Nephron (organoid): ENCODE data around the gene BCL2L13.
"Not testable (repeated sequence)": the region's sequence is repeated elsewhere in the genome, so short reads cannot be mapped to it uniquely, and the experiment has no call there.

Experiments used
- H3K27ac Mint-ChIP-seq, 3 experiments: 2 replicates each; pipeline ENCODE4 v1.8.0; 2020; ENCODE audit warnings: mixed read lengths in 3 of 3, mild to moderate bottlenecking in 2 of 3, moderate library complexity in 1 of 3
- H3K27me3 Mint-ChIP-seq: 2 replicates; pipeline ENCODE4 v1.8.0; 2021; ENCODE audit warnings: low read depth, mild to moderate bottlenecking, moderate library complexity, mixed read lengths
- H3K36me3 Mint-ChIP-seq: 2 replicates; pipeline ENCODE4 v1.8.0; 2020; ENCODE audit warnings: low read depth, mixed read lengths
- H3K4me1 Mint-ChIP-seq: 2 replicates; pipeline ENCODE4 v1.8.0; 2020; ENCODE audit warnings: mixed read lengths
- H3K4me3 Mint-ChIP-seq, 3 experiments: 2 replicates each; pipeline ENCODE4 v1.8.0; 2020; ENCODE audit warnings: mild to moderate bottlenecking in 3 of 3, mixed read lengths in 3 of 3, moderate library complexity in 2 of 3
- H3K9me3 Mint-ChIP-seq: 2 replicates; pipeline ENCODE4 v1.8.0; 2020; ENCODE audit warnings: mixed read lengths
- CTCF ChIP-seq, 3 experiments: fragments of 200-600 bp; sonication (generic); IDR thresholded peaks; one replicate each; pipeline ENCODE4 v1.5.0; 2021; ENCODE audit warnings: antibody characterized with exemption in 3 of 3; ENCODE audit not compliant: unreplicated experiment in 3 of 3

The BCL2L13 gene

GRCh38 chr22:17694193-17694592 is 55.6 kb downstream of the BCL2L13 start:
- H3K4me3 Mint-ChIP-seq, result no peak overlapping the region
- H3K27me3 Mint-ChIP-seq, result no peaks in the 10 kb centered on the region
- no peak for TF ChIP-seq CTCF (IDR thresholded peaks at IDR 0.05; ENCODE audit: unreplicated experiment in 3 of 3)
- H3K9me3 Mint-ChIP-seq, result no peaks in the 10 kb centered on the region
- H3K36me3 Mint-ChIP-seq, result peaks cover 14% of the 10 kb centered on the region
- no peak overlapping the region for H3K27ac Mint-ChIP-seq
- no peaks in the 10 kb centered on the region for H3K4me1 Mint-ChIP-seq

- Mint-ChIP-seq H3K9me3 (no peaks in the 10 kb centered on the region), H3K4me1 (no peaks in the 10 kb centered on the region), H3K27me3 (no peaks in the 10 kb centered on the region), H3K4me3 (no peak overlapping the region), H3K27ac (no peak overlapping the region), H3K36me3 (peaks cover 14% of the 10 kb centered on the region)
- no peak for TF ChIP-seq CTCF (IDR thresholded peaks at IDR 0.05; ENCODE audit: unreplicated experiment in 3 of 3)
Measured at GRCh38 chr22:17694752-17695151, 56.2 kb downstream of the BCL2L13 start.

GRCh38 chr22:17695986-17696385 is 57.4 kb downstream of the BCL2L13 start:
- no peak for TF ChIP-seq CTCF (IDR thresholded peaks at IDR 0.05; ENCODE audit: unreplicated experiment in 3 of 3)
- H3K27ac Mint-ChIP-seq, result no peak overlapping the region
- peaks cover 17% of the 10 kb centered on the region for H3K36me3 Mint-ChIP-seq
- H3K4me1 Mint-ChIP-seq, result no peaks in the 10 kb centered on the region
- H3K4me3 Mint-ChIP-seq, result no peak overlapping the region
- no peaks in the 10 kb centered on the region for H3K27me3 Mint-ChIP-seq
- no peaks in the 10 kb centered on the region for H3K9me3 Mint-ChIP-seq

GRCh38 chr22:17697196-17697595 is 58.6 kb downstream of the BCL2L13 start:
- H3K9me3 Mint-ChIP-seq, H3K4me3 Mint-ChIP-seq, H3K27me3 Mint-ChIP-seq, H3K4me1 Mint-ChIP-seq, H3K27ac Mint-ChIP-seq: not testable (repeated sequence)
- peaks cover 15% of the 10 kb centered on the region for H3K36me3 Mint-ChIP-seq

- not testable (repeated sequence) for H3K4me3 Mint-ChIP-seq, H3K27ac Mint-ChIP-seq, H3K9me3 Mint-ChIP-seq, H3K27me3 Mint-ChIP-seq, H3K4me1 Mint-ChIP-seq
- peaks cover 17% of the 10 kb centered on the region for H3K36me3 Mint-ChIP-seq
Measured at GRCh38 chr22:17698276-17698675, 59.7 kb downstream of the BCL2L13 start.

GRCh38 chr22:17698948-17699347 is 60.4 kb downstream of the BCL2L13 start:
- Mint-ChIP-seq H3K4me1 (no peaks in the 10 kb centered on the region), H3K27ac (no peak overlapping the region), H3K4me3 (no peak overlapping the region), H3K36me3 (peaks cover 22% of the 10 kb centered on the region), H3K9me3 (no peaks in the 10 kb centered on the region), H3K27me3 (no peaks in the 10 kb centered on the region)
- no peak for TF ChIP-seq CTCF (IDR thresholded peaks at IDR 0.05; ENCODE audit: unreplicated experiment in 3 of 3)

GRCh38 chr22:17699696-17700340 is 61.3 kb downstream of the BCL2L13 start:
- peaks cover 22% of the 10 kb centered on the region for H3K36me3 Mint-ChIP-seq
- no peaks in the 10 kb centered on the region for H3K4me1 Mint-ChIP-seq
- H3K4me3 Mint-ChIP-seq, result no peak overlapping the region
- no peak for TF ChIP-seq CTCF (IDR thresholded peaks at IDR 0.05; ENCODE audit: unreplicated experiment in 3 of 3)
- no peaks in the 10 kb centered on the region for H3K9me3 Mint-ChIP-seq
- no peak overlapping the region for H3K27ac Mint-ChIP-seq
- H3K27me3 Mint-ChIP-seq, result no peaks in the 10 kb centered on the region
